MM.1S (cell line): Measurements from ENCODE around the gene EGLN2.
"Not testable (repeated sequence)": the region's sequence is repeated elsewhere in the genome, so short reads cannot be mapped to it uniquely, and the experiment has no call there.

ENCODE experiments used
- DNase-seq: peaks from one replicate; pipeline ENCODE4 v3.0.0-alpha.2; 2015
- H2AFZ ChIP-seq: fragments of 300-600 bp; sonication (generic); 2 replicates; pipeline ENCODE4 v1.6.0; 2016; ENCODE audit warnings: antibody characterized with exemption, low read length
- H3F3A ChIP-seq: fragments of 300-600 bp; sonication (generic); 2 replicates; pipeline ENCODE4 v1.6.1; 2016; ENCODE audit warnings: mild to moderate bottlenecking, antibody characterized with exemption, low read length, moderate library complexity, mixed read lengths; ENCODE audit not compliant: insufficient read depth
- H3K27ac ChIP-seq: fragments of 300-600 bp; sonication (generic); 2 replicates; pipeline ENCODE4 v1.5.1; 2016; ENCODE audit warnings: mild to moderate bottlenecking, low read length
- H3K27me3 ChIP-seq: fragments of 300-600 bp; sonication (generic); replicated peaks from 2 replicates; pipeline ENCODE4 v1.6.0; 2016; ENCODE audit warnings: low read length; ENCODE audit not compliant: insufficient read depth
- H3K36me3 ChIP-seq: fragments of 300-600 bp; sonication (generic); replicated peaks from 2 replicates; pipeline ENCODE4 v1.6.1; 2016; ENCODE audit warnings: mild to moderate bottlenecking, low read length, mixed read lengths; ENCODE audit not compliant: insufficient read depth
- H3K4me1 ChIP-seq: fragments of 300-600 bp; sonication (generic); 2 replicates; pipeline ENCODE4 v1.6.1; 2016; ENCODE audit warnings: low read length, mixed read lengths
- H3K4me2 ChIP-seq: fragments of 300-600 bp; sonication (generic); 2 replicates; pipeline ENCODE4 v1.6.0; 2016; ENCODE audit warnings: low read depth, low read length
- H3K4me3 ChIP-seq: fragments of 300-600 bp; sonication (generic); 2 replicates; pipeline ENCODE4 v1.5.1; 2016; ENCODE audit warnings: low read length, mixed read lengths
- H3K79me2 ChIP-seq: fragments of 300-600 bp; sonication (generic); 2 replicates; pipeline ENCODE4 v1.6.1; 2016; ENCODE audit warnings: mixed run types, low read length, mixed read lengths
- H3K9ac ChIP-seq: fragments of 300-600 bp; sonication (generic); 2 replicates; pipeline ENCODE4 v1.6.1; 2016; ENCODE audit warnings: low read length, mixed read lengths
- H3K9me2 ChIP-seq: fragments of 300-600 bp; sonication (generic); replicated peaks from 2 replicates; pipeline ENCODE4 v1.6.1; 2016; ENCODE audit warnings: mild to moderate bottlenecking, low read length, mixed read lengths; ENCODE audit not compliant: insufficient read depth
- H3K9me3 ChIP-seq: fragments of 300-600 bp; sonication (generic); replicated peaks from 2 replicates; pipeline ENCODE4 v1.6.1; 2016; ENCODE audit warnings: mild to moderate bottlenecking, low read length, mixed read lengths; ENCODE audit not compliant: insufficient read depth
- H4K20me1 ChIP-seq: fragments of 300-600 bp; sonication (generic); 2 replicates; pipeline ENCODE4 v1.6.1; 2016; ENCODE audit warnings: mild to moderate bottlenecking, low read length, moderate library complexity, mixed read lengths; ENCODE audit not compliant: insufficient read depth
- EZH2 ChIP-seq: fragments of 300-600 bp; sonication (generic); optimal IDR thresholded peaks from 2 replicates; pipeline ENCODE3; 2017; ENCODE audit warnings: low read depth, mild to moderate bottlenecking, antibody characterized with exemption, low read length, mixed read lengths
- EZH2phosphoT487 ChIP-seq: fragments of 300-600 bp; sonication (generic); IDR thresholded peaks from 2 replicates; pipeline ENCODE4 v1.6.1; 2018; ENCODE audit warnings: antibody characterized with exemption, low read length
- TF ChIP-seq, protein P1 (sequence below): fragments of 300-600 bp; sonication (generic); IDR thresholded peaks from 2 replicates; pipeline ENCODE4 v1.5.1; 2016; ENCODE audit warnings: antibody characterized with exemption, low read length, mixed read lengths

EGLN2 gene

DNA sequence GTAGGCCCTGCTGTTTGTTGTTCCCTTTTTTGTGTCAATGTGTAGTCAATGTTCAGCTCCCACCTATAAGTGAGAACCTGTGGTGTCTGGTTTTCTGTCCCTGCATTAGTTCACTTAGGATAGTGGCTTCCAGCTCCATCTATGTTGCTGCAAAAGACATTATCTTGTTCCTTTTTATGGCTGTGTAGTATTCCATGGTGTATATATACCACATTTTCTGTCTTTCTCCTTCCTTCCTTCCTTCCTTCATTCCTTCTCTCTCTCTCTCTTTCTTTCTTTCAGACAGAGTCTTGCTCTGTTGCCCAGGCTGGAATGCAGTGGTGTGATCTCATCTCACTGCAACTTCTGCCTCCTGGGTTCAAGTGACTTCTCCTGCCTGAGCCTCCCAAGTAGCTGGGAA is 30.2 kb downstream of the EGLN2 start:
- no peaks in the 10 kb centered on the region for H3F3A ChIP-seq
- TF ChIP-seq EZH2phosphoT487 (no peak), EZH2 (no peak)
- TF ChIP-seq, protein P1, sequence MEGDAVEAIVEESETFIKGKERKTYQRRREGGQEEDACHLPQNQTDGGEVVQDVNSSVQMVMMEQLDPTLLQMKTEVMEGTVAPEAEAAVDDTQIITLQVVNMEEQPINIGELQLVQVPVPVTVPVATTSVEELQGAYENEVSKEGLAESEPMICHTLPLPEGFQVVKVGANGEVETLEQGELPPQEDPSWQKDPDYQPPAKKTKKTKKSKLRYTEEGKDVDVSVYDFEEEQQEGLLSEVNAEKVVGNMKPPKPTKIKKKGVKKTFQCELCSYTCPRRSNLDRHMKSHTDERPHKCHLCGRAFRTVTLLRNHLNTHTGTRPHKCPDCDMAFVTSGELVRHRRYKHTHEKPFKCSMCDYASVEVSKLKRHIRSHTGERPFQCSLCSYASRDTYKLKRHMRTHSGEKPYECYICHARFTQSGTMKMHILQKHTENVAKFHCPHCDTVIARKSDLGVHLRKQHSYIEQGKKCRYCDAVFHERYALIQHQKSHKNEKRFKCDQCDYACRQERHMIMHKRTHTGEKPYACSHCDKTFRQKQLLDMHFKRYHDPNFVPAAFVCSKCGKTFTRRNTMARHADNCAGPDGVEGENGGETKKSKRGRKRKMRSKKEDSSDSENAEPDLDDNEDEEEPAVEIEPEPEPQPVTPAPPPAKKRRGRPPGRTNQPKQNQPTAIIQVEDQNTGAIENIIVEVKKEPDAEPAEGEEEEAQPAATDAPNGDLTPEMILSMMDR, result no peak

DNA sequence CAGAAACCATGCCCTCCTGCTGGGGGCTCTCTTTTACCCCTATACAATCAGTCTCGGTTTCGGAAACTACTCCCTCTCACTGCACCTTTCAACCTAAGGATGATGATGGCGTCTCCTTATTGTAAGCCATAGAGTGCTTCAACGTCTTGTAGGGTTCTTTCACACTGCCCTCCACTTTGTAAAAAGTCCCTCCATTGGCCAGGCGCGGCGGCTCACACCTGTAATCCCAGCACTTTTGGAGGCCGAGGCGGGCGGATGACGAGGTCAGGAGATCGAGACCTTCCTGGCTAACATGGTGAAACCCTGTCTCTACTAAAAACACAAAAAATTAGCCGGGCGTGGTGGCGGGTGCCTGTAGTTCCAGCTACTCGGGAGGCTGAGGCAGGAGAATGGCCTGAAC is 31.8 kb downstream of the EGLN2 start:
- H3F3A ChIP-seq, DNase-seq, H3K9me3 ChIP-seq, H3K4me3 ChIP-seq, H3K4me2 ChIP-seq, H3K27ac ChIP-seq, H3K36me3 ChIP-seq, H3K9ac ChIP-seq, H3K27me3 ChIP-seq, H3K79me2 ChIP-seq, H3K9me2 ChIP-seq, H2AFZ ChIP-seq, H4K20me1 ChIP-seq, H3K4me1 ChIP-seq: not testable (repeated sequence)

More for the DNA sequence above, 30.2 kb downstream of the EGLN2 start:
- Histone ChIP-seq H3K4me1 (no peaks in the 10 kb centered on the region), H3K4me3 (no peak overlapping the region), H3K9me2 (no peaks in the 10 kb centered on the region), H3K27me3 (peaks cover 6% of the 10 kb centered on the region; the same call in 1 of the 2 replicates), H3K4me2 (no peak overlapping the region), H3K9ac (no peak overlapping the region), H2AFZ (no peak overlapping the region), H4K20me1 (no peaks in the 10 kb centered on the region), H3K36me3 (no peaks in the 10 kb centered on the region), H3K9me3 (no peaks in the 10 kb centered on the region), H3K27ac (no peak overlapping the region), H3K79me2 (no peaks in the 10 kb centered on the region)
- DNase-seq, result no peak

DNA sequence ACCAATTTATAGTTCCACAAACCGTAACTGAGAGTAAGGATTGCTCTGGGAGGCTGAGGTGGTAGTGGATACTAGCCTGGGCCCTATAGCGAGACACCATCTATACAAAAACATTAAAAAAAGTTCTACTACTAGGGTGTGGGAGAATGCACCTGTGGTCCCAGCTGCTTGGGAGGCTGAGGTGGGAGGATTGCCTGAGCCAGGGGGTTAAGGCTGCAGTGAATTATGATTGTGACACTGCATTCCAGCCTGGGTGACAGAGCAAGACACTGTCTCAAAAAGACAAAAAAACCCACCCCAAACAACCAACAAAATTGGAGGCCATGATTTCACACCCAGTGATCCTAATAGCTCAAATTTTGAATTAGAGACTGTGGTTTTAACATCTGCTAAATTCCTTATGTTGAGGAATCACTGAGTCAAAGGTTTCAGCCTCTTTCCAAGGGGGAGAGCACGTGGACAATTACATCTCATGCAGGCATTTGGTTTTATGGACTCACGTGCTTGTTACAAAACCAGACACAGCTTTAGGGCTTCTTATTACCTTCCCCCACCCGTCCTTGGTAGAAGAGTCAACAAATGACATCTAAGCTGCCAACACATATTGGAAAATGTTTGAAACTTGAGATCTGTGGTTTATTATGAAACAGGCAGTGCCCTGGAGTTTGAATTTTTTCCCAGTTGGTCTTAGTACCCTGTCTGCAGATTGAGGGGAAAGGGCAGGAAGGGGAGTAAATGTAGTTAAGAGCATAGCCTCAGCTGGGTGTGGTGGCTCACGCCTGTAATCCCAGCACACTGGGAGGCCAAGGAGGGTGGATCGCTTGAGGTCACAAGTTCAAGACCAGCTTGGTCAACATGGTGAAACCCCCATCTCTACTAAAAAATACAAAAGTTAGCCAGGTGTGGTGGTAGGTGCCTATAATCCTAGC is 32.8 kb downstream of the EGLN2 start:
- no peak overlapping the region for H3K9ac ChIP-seq
- H3K27ac ChIP-seq, result no peak overlapping the region

DNA sequence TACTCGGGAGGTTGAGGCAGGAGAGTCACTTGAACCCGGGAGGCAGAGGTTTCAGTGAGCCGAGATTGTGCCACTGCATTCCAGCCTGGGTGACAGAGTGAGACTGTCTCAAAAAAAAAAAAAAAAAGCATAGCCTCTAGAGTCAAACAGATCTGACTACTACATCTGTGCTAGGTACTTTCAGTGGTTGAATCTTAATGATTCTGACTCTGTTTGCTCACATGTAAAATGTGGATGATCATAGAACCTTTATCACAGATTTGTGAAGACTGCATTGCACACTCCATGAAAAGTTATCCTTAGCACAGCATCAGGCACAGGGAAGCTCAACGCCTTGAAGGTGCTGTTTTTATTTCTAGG is 33.4 kb downstream of the EGLN2 start:
- not testable (repeated sequence) for H3K4me1 ChIP-seq, DNase-seq, H3K79me2 ChIP-seq, H3K4me2 ChIP-seq, H3K9ac ChIP-seq, H3K36me3 ChIP-seq, H3K4me3 ChIP-seq, H3K9me3 ChIP-seq, H3F3A ChIP-seq, H3K27ac ChIP-seq, H2AFZ ChIP-seq, H4K20me1 ChIP-seq, H3K9me2 ChIP-seq
- peaks cover 17% of the 10 kb centered on the region for H3K27me3 ChIP-seq

More for the DNA sequence above, 32.8 kb downstream of the EGLN2 start:
- DNase-seq, result no peak
- Histone ChIP-seq H4K20me1 (no peaks in the 10 kb centered on the region), H3K36me3 (no peaks in the 10 kb centered on the region), H2AFZ (no peak overlapping the region), H3K9me3 (no peaks in the 10 kb centered on the region), H3F3A (no peaks in the 10 kb centered on the region), H3K27me3 (peaks cover 11% of the 10 kb centered on the region), H3K4me1 (no peaks in the 10 kb centered on the region), H3K4me2 (no peak overlapping the region), H3K4me3 (no peak overlapping the region), H3K9me2 (no peaks in the 10 kb centered on the region), H3K79me2 (no peaks in the 10 kb centered on the region)
- TF ChIP-seq EZH2, result no peak

DNA sequence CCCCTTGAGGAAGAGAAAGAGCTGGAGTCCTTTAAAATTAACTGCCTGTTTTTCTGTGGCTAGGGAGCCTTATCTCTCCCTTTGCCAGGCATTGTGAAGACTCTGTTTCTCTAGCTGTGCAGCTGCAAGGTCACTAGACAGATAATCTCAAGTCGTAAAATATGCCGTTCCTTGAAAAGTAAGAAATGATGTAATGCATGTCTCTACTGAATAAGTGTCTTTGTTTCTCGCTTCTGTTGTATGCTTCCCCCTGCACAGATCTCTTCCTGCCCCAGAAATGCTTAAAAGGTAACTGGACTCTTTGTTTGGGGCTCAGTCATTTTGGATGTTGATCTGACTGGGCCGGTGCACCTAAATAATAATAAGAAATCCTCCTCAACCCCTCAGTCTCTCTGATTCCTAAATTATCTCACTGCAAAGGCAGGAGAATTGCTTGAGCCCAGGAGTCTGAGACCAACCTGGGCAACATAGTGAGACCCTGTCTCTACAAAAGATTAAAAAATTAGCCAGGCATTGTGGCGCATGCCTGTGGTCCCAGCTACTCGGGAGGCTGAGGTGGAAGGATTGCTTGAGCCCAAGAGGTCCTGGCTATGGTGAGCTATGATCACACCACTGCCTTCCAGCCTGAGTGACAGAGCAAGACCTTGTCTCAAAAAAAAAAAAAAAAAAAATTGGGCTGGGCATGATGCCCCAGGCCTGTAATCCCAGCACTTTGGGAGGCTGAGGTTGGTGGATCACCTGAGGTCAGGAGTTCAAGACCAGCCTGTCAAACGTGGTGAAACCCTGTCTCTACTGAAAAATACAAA is 34.9 kb downstream of the EGLN2 start:
- H3K79me2 ChIP-seq, H3F3A ChIP-seq, H3K9me2 ChIP-seq, H3K36me3 ChIP-seq, H3K4me1 ChIP-seq, H3K4me2 ChIP-seq, H3K9ac ChIP-seq, H3K4me3 ChIP-seq, H4K20me1 ChIP-seq, DNase-seq, H3K27ac ChIP-seq, H2AFZ ChIP-seq, H3K9me3 ChIP-seq: not testable (repeated sequence)
- peaks cover 23% of the 10 kb centered on the region for H3K27me3 ChIP-seq
